ENCODE data around the gene PCNX2.

- TF ChIP-seq GABPA (IDR thresholded peaks at IDR 0.05; ENCODE audit: low read depth) (no peak), SP1 (IDR thresholded peaks at IDR 0.05; ENCODE audit: low read depth, low read length) (no peak), PKNOX1 (IDR thresholded peaks at IDR 0.05) (no peak), CTCF (IDR thresholded peaks at IDR 0.05 in 2 of 3, conservative IDR thresholded peaks at IDR 0.05 in 1 of 3; ENCODE audit: control insufficient read depth in 2 of 3, extremely low read depth in 1 of 3, insufficient read depth in 1 of 3, low read depth in 3 of 3, low read length in 3 of 3) (no peak), TCF7 (IDR thresholded peaks at IDR 0.05; ENCODE audit: borderline replicate concordance) (no peak), RAD21 (IDR thresholded peaks at IDR 0.05; ENCODE audit: insufficient read depth, low read depth, low read length) (no peak), KDM1A (IDR thresholded peaks at IDR 0.05; ENCODE audit: borderline replicate concordance) (no peak), BCL3 (IDR thresholded peaks at IDR 0.05; ENCODE audit: borderline replicate concordance, insufficient read depth, low read depth, low read length, poor library complexity, severe bottlenecking) (no peak), KLF5 (IDR thresholded peaks at IDR 0.05; ENCODE audit: partially characterized antibody) (no peak), RBBP5 (conservative IDR thresholded peaks at IDR 0.05) (no peak), HCFC1 (IDR thresholded peaks at IDR 0.05; ENCODE audit: low read length) (no peak), NFYA (IDR thresholded peaks at IDR 0.05; ENCODE audit: borderline replicate concordance, low read depth, low read length) (no peak), POLR2AphosphoS5 (IDR thresholded peaks at IDR 0.05; ENCODE audit: low read length) (no peak)
Observed at GRCh38 chr1:233340031-233340555, 44.6 kb upstream of the PCNX2 start.

All from GM12878 (cell line).